Ramos (cell line): ENCODE data around the gene AAR2.

ENCODE experiments used
- in situ Hi-C: fragments of 300-500 bp; cut with MboI; formaldehyde crosslinking; loops from one replicate; pipeline ENCODE4 v1.14.3; 2022; ENCODE audit warnings: low sequenced_read_pairs; ENCODE audit not compliant: unreplicated experiment

Gene AAR2

GRCh38 chr20:36216314-36217025 lies 19.8 kb upstream of the AAR2 start:
- in situ Hi-C loops: no loop called here

- in situ Hi-C loops: no loop called here
Measured at GRCh38 chr20:36217226-36217625, 19.1 kb upstream of the AAR2 start.

- in situ Hi-C loops: no loop called here
Measured at GRCh38 chr20:36218380-36219064, 17.8 kb upstream of the AAR2 start.

GRCh38 chr20:36219671-36220220 lies 16.5 kb upstream of the AAR2 start:
- in situ Hi-C loops: no loop called here

GRCh38 chr20:36225666-36226065 lies 10.6 kb upstream of the AAR2 start:
- in situ Hi-C loops: no loop called here

- in situ Hi-C loops: no loop called here
Measured at GRCh38 chr20:36228770-36229169, 7.5 kb upstream of the AAR2 start.

GRCh38 chr20:36230019-36230418 lies 6.3 kb upstream of the AAR2 start:
- in situ Hi-C loops: no loop called here

GRCh38 chr20:36231331-36231730 lies 4.9 kb upstream of the AAR2 start:
- in situ Hi-C loops: no loop called here

GRCh38 chr20:36234771-36235320 lies 1.4 kb upstream of the AAR2 start:
- in situ Hi-C loops: no loop called here

DNA sequence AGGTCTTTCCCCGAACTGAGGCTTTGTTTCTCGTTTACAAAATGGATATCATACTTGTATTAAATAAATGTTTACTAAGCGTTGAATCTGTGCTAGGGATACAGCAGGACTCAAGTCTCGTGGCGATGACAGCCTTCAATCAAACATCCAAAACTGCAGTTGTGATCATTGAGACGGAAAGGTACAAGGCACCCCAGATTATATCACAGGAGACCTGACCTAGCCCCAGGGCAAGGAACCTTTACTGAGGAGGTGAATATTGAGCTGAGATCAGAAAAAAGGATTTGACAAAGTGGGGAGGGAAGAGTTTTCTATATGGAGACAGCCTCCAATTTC lies 476 bp downstream of the AAR2 start:
- in situ Hi-C loops: no loop called here

- in situ Hi-C loops: no loop called here
Measured at GRCh38 chr20:36237477-36237876, 1.2 kb downstream of the AAR2 start.

DNA sequence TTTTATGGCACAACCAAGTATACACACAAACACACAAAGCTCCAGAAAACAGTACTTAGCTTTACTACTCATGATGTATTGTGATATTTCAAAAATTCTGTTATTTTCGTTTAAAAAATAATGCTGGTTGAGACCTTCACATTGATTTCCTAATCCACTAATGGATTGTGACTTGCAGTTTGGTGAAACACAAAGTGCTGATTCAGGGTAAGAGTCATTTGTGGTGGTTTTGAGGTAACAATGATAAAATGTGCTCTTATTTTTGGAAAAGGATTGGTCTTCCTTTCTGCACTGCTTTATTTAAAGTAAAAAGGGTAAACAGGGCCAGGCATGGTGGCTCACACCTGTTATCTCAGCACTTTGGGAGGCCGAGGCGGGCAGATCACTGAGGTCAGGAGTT lies 1.9 kb downstream of the AAR2 start:
- in situ Hi-C loops: no loop called here

DNA sequence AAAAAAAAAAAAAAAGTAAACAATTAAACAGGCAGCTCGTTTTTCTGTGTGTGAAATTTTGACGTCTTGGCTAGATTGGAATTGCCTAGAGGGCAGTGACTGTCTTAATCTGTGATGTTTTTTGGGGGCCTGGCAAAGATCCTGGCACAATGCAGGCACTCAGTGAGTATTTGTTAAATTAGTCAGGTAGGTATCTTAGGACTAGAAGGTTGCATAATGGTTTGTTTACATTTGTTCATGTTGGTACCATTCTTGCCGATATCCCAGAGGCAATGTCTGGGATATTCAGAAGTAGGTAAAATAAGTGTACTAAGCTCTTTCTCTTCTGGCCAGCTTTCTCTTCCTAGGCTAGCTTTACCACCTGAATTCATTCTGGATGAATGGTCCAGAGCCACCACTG lies 2.5 kb downstream of the AAR2 start:
- in situ Hi-C loops: no loop called here

- in situ Hi-C loops: no loop called here
Measured at GRCh38 chr20:36240076-36240475, 3.8 kb downstream of the AAR2 start.

GRCh38 chr20:36241678-36242077 lies 5.4 kb downstream of the AAR2 start:
- in situ Hi-C loops: no loop called here

GRCh38 chr20:36243726-36244125 lies 7.4 kb downstream of the AAR2 start:
- in situ Hi-C loops: no loop called here

DNA sequence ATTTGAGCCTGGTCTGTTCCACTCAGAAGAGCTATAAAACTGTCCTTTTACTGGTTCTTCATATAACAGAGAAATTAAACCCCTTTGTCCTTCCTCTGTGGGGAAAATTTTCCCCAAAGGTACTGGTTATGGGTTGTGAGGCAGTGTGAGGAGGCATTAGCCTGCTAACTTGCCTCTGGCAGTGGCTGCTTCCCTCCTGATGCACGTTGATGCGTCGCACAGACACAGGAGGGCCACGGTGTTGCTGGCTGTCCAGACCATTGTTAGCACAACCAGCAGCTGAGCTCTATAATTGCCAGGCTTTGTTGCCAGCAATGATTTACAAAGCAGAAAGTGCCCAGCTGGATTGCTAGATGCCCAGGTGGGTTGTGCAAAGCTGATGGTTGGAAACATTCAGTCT lies 10.1 kb downstream of the AAR2 start:
- in situ Hi-C loops: no loop called here

- in situ Hi-C loops: no loop called here
Measured at GRCh38 chr20:36248836-36249235, 12.6 kb downstream of the AAR2 start.

DNA sequence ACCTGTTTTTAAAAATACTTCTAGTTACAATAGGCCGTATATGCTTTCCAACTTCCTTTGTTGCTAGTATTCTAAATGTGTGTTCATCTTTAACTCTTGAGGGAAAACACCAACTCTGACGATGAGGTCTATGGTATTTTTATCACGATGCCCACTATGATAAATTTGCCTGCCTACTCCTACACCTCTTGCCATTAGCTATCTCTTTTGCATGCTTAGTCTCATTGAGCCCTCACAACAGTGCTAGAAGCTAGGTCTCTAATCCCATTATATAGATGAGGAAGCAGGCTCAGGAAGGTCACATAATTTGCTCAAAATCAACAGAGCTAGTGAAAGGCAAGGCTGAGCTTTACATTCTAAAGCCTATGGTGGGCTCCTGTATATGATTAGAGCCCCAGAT lies 13.2 kb downstream of the AAR2 start:
- in situ Hi-C loops: no loop called here

DNA sequence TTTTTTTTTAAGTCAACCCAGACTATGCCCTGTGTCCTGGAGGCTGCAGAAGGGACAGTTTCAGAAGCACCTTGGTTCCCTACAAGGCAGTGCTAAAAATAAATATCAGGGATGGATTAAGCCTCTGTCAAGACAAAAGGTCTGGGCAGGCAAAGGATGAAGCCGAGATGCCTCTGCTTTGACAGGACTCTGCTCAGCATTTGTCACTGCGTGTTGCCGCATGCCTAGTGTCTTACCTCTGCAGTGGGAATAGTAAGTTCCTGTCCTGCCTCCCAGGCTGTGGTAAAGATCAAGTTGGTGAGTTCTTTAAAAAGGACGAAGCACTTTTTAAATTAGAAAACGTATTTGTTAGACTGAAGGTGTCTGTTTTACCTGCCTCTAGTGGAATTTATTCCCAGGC lies 15.1 kb downstream of the AAR2 start:
- in situ Hi-C loops: no loop called here

DNA sequence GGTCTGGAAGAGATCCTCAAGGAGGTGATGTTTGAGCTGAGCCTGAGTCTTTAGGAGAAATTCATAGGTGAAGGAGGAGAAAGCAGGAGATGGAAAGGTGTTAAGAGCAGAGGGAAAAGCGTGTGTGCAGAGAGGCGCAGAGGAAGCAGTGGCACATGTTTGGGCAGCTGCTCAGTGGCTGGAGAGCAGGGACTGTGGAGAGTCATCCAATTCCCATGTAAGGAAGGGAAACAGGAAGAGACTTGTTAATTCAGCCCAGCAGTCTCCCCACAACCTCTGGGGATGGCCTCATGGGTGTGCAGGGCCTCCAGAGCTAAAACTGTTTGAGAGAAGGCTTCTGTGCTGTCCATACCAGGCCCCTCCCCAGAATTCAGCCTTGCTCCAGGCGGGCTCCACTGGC lies 16.2 kb downstream of the AAR2 start:
- in situ Hi-C loops: no loop called here

- in situ Hi-C loops: no loop called here
Measured at GRCh38 chr20:36253036-36253435, 16.8 kb downstream of the AAR2 start.
